HG03439 (cell line): ENCODE data around the gene SLC52A1.
A peak's percentile ranks its signal among the peaks of the same experiment; 100 is the strongest.
"Not testable (repeated sequence)": the region's sequence is repeated elsewhere in the genome, so short reads cannot be mapped to it uniquely, and the experiment has no call there.

ENCODE experiments used
- ATAC-seq: cut with Tn5 transposase; IDR thresholded peaks from one replicate; pipeline ENCODE4 v1.9.1; 2021; ENCODE audit warnings: mild to moderate bottlenecking, moderate library complexity; ENCODE audit not compliant: unreplicated experiment

The SLC52A1 gene

DNA sequence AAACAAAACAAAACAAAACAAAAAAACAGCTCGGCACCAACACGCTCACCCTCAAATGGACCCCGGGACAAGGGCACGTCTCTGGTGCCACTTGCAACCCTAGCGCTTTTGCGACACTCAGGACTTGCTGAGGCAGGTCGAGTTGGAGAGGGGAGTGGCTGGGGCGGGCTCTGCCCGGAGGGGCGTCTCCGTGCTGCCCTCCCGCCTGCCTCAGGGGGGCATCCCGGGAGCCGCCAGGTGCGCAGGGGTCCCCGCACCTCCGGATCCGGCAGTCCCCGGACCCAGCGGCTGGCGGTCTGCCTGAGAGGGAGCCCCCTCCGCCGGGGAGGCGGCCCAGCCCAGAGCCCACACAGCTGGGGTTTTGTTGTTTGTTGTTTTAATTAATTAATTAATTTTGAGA, at the start of gene SLC52A1:
SLC52A1 (minus strand) TSS at position 112 of the 400 bp plus-strand sequence. CDS start 820 bp downstream, outside the sequence.
- ATAC-seq, result no peak

DNA sequence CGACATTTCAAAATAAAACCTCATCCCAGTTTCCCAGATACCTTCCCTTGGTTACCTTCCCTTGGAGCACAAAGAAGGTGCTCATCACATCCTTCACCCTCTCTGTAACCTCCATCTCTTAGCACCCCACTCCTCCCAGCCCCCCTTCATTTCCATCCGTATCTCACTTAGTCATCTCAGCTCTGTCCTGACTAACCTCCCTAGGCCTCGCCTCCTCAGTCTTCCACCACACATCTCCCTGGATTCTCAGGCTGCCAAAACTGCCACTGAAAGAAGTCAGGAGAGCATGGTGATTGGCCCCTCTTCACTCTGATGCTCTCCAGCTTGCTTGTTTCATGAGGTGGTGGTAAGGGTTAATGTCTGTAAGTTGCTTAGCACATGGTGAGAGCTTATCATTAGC, 45.4 kb upstream of the SLC52A1 start:
- no peak for ATAC-seq

DNA sequence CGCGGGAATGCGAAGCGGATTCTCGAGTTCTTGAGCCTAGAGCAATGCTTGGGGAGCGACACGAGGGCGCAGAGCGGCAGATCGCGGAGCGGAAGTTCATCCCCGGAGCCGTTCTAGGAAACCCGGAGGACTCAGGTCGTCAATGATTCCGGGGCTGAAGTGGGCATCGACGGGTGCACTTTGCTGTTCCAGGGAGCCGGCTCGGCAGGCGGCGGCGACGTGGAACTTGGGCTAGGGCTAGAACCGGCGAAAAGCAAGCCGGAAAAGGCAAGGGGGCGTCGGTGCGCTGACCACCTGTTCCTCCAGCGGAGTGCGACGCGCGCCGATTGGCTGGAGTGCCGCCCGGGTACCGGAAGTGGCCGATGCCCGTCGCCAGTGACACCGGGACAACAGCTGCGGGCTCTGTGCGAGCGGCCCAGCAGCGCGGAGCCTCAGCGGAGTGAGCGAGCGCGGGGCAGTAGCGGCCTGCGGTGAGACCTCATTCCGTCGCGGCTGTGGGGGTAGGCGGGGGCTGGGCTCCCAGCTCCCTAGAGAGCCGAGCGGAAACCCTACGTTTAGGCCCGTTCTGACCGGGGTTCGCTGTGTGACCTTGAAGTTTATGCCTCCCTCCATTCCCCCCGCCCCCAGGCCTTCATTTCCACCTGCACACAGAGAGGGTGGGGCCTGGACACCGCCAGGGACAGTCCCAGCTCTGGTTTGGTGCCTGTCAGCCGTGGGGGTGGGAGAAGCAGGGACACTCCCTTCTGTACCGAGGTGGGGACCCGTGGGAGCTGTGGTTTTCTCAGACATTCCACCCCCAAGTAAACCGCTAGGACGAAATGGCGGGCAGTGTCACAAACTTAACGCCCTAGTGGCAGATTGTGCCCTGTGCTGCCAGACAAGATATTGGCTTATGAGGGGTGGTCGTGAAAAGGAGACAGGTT, 43.1 kb upstream of the SLC52A1 start, which contains the start of gene ZFP3:
ZFP3 (plus strand) TSS at position 362 of the 923 bp plus-strand sequence. CDS start 13,038 bp downstream, outside the sequence.
- ATAC-seq, result peak; percentile 72

DNA sequence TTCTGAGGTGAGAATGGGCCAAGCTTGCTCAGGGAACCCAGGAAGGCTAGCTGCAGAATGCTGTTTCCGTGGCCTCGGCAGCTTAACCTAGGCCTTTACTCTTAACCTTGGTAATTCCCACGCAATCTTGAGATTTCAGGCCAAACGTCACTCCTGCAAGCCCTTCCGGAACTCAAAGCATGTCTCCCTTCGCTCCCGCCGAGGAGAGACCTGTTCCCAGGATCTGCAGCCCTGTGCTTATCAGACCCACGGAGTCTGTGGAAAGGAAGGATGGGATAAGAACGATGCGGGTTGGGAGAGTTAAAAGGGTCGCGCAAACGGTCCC, 42.5 kb upstream of the SLC52A1 start:
- ATAC-seq, result no peak

DNA sequence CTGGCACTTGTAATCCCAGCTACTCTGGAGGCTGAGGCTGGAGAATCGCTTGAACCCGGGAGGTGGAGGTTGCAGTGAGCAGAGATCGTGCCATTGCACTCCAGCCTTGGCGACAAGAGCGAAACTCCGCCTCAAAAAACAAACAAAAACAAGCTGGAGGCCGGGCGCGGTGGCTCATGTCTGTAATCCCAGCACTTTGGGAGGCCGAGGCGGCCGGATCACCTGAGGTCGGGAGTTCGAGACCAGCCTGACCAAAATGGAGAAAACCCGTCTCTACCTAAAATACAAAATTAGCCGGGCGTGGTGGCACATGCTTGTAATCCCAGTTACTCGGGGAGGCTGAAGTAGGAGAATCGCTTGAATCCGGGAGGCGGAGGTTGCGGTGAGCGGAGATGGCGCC, 42.0 kb upstream of the SLC52A1 start:
- ATAC-seq, result not testable (repeated sequence)

DNA sequence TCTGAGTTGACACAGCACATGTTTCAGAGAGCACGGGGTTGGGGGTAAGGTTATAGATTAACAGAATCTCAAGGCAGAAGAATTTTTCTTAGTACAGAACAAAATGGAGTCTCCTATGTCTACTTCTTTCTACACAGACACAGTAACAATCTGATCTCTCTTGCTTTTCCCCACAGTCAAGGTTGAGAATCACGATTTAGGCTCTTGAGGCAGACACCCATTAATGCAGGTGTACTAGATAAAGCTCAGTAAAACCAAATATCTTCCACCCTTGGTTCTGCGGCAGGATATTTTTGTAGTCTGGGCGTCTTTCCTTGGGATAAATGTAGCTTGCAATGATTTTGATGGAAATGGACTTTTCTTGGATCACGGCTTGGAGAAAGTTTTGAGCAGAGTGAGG, 40.2 kb upstream of the SLC52A1 start:
- ATAC-seq, result not testable (repeated sequence)

DNA sequence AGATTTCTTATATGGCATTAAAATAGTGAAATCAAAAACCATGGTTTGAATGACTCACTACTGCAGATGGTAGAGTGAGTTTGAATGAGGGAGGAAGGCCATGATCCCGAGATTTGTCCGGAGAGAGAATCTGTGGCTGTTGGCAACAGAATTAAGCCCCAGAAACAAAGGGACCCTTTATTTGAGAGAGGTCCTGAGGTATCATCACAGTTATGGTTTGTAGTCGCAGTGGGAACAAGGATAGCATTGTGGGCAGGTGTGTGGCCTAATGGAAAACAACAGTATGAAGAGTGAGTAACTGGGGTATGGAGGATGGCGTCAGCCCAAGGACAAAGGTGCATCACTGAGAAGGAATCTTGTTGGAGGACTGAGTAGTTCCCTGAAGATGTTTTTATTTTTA, 34.5 kb upstream of the SLC52A1 start:
- no peak for ATAC-seq

DNA sequence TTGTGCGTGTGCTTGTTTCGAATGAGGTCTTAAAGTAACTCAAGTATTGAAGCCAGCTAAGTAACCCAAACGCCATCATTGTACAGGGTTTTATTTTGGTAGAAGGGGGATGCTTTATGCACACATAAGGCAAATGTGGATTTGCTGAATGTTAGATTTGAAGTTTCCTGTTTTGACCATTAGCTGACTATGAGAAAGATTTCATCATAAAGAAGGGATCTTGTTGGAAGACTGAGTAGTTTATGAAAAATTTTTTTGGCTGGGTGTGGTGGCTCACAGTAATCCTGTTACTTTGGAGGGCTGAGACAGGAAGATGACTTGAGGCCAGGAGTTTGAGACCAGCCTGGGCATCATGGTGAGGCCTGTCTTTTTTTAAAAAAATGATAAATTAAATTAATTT, 33.0 kb upstream of the SLC52A1 start:
- ATAC-seq, result no peak

DNA sequence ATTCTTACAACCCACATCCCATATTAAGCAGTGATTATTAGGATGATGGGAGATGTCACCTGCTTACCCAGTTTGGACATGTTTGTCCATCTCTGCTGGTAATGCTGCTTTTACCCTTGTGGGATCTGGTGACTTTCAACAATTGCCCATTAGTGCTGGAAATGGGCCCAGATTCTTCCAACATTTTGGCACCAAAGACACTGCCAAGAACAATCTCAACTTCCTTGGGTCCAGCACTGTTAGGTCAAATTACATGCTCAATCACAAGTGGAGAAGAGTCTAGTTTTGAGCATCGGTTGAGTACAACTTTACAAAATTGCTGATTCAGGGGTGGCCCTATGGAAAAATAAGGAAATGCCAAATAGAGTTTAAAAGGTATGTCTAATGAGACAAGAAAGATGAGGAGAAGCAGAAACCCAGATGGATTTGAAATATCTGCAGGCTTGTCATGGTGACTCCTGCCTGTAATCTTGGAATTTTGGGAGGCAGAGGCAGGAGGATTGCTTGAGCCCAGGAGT, 30.1 kb upstream of the SLC52A1 start:
- ATAC-seq, result no peak

DNA sequence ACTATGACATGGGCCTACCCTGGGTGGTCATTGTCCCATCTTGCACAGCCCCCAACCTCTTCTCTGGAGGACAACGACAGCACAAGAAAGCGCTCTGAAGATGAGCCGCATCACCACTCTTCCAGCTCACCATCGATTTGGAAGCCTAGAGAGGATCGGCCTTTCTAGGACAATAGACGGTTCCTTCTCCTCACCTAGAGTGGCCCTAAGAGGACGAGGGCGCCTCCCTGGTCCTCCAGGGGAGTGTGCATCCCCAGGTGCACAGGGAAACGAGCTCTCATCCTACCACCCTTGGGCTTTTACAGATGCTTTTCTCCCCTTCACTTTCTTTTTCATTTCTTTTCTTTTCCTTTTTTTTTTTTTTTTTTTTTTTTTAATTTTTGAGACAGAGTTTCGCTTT, 20.3 kb upstream of the SLC52A1 start:
- no peak for ATAC-seq

DNA sequence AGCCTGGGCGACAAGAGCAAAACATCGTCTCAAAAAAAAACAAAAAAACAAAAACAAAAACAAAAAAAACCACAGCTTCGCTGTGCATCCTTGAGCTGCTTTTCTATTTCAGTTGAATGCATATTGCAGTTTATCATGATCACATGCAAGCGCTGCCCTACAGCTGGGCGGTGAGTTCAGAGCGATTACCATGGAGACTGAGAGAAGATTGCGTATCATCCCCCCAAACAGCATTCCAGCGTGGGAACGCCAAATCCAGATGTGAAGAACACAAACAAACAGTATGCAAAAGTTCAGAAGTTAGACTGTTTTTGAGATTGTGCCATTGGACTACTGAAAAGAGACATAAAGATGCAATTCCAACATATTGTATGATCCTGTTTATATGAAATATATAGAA, 15.1 kb upstream of the SLC52A1 start:
- no peak for ATAC-seq

DNA sequence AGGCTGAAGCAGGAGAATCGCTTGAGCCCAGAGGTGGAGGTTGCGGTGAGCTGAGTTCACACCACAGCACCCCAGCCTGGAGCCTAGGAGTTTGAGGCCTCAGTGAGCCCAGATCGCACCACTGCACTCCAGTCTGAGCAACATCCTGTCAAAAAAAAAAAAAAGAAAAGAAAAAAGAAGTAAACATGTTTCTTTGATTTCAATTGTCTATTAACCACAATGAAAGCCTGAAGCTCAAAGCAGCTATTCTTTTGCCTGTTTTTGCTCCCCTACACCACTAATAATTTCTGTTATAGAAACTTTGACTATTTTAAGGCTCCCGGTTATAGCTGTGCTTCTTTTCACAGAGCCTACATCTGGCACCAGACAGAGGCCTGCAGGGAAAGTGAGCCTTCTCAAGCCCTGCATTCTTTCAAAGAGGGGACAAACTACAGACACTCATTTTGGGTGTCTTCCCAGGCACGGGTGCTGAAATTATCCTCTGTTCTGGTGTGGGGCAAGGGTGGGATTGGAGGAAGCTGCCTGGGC, 14.2 kb upstream of the SLC52A1 start:
- no peak for ATAC-seq

DNA sequence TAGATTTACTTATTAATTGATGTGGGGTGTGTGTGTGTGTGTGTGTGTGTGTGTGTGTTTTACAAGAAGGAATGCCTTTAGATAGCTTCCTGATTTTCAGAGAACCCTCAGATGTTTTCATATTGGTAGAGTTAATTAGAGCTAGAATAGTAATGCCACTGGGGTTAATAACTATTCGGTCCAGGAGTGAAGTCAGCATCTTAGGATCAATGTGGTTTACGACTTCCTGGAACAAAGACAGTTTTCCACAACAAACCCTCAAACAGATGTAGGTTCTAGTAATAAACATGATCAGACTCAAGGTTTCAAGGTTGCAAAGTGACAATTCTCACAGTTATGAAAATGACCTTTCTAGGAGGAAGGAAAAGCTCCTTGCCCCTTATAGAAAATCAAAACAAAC, 12.2 kb upstream of the SLC52A1 start:
- no peak for ATAC-seq

DNA sequence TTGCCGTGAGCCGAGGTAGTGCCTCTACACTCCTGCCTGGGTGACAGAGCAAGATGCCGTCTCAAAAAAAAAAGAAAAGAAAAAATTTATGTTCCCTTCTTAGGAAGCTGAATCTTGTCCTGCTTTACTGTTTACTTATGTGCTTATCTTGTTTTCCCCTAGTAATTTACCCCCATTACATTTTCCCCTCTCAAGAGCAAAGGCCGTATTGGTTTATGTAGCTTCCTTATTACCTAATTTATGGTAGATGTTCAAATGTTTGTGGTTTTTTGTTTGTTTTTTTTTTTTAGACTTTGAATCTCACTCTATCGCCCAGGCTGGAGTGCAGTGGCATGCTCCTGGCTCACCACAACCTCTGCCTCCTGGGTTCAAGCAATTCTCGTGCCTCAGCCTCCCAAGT, 10.3 kb upstream of the SLC52A1 start:
- no peak for ATAC-seq

DNA sequence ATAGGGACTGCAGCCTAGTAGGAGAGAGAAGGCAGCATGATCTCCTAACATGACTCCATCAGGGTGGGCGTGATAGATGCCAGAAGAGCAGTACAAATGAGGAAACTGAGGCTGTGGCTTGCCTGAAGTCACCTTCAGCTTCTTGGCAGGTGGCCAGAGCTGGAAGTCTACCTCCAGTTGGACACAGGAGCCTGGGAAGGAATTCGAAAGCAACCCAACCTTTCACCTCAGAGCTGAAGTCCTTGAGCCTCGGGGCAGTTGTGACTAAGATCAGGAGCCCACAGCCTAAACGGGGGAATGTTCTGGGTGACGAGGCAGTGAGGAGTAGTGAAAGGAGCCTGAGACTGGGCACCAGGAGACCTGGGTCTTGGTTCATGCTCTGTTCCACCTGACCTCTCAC, 9.4 kb upstream of the SLC52A1 start:
- no peak for ATAC-seq

DNA sequence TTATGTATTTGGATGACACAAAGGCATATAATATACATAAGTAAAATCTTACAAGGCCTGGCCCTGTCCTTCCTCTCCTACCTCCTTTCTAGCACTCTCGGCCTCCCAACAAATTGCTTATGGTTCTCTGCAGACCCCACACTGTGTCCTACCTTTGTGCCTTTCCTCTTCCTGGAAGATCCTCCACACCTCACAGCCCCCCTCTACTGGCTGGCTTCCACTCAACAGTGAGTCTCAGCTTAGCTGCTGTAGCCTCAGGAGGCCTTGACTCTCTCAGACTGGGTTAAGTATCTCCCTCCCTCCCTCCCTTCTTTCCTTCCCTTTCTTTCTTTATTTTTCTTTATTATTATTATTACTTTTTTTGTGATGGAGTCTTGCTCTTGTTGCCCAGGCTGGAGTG, 8.3 kb upstream of the SLC52A1 start:
- ATAC-seq, result no peak

DNA sequence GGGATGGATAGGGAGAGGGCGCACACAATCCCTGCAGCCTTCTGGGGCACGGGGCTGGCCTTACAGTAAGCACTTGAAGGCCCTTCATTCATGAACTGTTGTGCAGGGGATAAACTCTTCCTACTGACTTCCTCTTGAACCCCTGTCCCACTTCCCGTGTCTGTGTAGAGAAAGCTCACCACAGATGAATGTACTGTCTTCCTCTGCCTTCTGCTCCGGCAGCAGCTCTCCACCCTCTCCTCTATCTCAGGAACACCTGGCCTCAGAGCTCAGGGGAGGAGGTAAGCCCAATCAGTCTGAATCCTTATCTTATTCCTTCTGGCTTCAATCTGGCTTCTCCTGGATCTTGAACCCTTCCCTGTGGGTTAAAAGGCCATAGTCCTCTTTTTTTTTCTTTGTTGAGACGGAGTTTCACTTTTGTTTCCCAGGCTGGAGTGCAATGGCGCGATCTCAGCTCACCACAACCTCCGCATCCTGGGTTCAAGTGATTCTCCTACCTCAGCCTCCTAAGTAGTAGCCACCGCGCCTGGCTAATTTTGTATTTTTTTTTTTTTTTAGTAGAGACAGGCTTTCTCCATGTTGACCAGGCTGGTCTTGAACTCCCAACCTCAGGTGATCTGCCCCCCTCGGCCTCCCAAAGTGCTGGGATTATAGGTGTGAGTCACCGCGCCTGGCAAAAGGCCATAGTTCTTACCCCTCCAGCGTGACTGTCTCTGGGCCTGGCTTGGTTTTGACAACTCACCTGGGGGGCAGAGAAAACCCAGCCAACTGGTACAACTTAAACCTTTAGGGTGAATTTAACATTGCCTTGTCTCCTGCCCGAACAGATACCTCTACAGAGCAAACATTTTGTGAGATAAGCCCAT, 7.2 kb upstream of the SLC52A1 start:
- no peak for ATAC-seq

DNA sequence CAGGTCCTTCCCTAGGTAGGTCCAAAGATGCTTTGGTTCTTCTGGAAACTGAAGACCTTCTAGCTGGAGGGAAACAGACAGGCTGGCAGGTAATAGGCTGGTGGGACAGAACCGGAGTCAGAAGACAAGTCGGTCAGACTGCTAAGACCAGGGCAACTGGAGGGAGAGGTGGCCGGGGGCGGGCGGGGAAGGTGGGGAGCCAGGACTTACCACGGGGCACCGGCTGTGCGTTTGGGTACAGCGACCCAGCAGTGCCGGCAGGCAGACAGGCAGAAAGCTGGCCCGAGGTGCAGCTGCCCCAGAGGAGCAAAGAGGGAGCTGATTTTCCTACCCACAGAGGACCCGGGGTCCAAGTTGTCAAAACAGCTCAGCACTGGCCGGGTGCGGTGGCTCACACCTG, 575 bp downstream of the SLC52A1 start:
- ATAC-seq, result no peak

DNA sequence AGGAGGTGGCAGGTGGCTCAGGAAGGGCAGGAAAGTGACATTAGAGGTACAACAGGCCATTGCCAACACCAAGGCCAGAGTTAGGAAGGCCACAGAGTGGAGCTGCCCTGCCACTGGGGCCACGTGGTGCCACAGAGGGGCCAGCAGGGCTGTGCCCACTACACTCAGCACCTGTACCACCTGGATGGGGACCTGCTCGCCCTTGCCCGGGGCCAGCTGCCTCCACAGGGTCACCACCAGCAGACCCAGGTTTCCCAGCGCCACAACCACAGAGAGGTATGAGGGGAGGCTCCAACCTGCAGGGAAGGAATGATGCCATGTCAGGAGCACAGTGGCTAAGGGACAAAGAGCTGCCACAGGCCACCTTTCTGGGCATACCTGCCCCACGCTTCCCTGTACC, 1.2 kb downstream of the SLC52A1 start:
- no peak for ATAC-seq

DNA sequence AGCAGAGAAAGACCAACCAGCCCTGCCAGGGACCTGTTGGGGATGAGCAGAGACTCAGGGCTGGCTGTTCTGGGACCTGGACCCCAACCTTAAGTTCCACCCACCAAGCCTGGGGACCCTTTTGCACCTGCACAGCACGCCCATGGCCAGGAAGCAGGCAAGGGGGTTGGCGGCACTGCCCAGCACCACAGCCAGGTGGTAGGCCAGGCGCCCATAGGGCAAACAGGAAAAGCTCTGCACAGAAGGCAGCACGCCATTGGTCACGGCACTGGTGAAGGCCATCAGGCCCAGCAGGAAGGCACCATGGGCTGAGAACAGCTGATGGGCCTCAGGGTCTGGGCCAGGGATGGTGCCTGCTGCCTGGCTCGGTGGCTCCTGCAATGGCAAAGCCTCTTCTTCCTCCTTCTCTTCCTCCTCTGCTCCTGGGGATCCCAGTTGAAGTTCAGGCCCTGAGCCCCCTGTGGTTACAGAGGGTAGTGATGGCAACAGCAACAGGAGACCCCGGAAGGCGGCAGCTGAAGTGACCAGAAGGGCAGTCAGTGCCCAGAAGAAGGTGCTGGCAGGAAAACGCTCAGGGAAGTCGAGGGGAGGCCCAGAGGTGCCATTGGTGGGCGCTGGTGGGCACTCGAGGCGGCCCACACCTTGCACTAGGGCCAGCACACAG, 1.7 kb downstream of the SLC52A1 start:
- no peak for ATAC-seq

DNA sequence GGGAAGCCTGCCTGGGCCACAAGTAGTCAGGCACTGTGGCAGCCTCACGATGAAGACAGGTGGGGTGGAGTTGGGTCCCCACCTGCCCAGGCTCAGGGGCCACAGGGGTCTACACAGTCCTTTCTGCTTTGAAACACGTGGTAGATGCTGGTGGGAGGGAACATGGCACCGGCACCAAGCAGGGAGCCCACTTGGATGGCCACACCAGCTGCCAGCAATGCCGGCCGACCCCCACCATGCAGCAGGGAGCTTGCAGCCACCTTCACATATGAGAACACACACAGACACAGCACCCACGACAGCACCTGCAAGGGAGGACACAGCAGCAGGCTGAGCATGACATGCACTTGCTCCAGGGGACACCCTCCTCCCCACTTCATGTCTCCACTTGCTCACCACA, 2.4 kb downstream of the SLC52A1 start:
- no peak for ATAC-seq
